Activated CD4-positive, alpha-beta T cell treated with anti-CD3 and anti-CD28 coated beads for 36 hours (primary cell): ENCODE data around the gene STAT5A. TPM values are rescaled to one million over a fixed set of nuclear protein-coding genes. Genes with fewer than 3 reads are reported as not detected.

Experiments used
- ATAC-seq: fragments of 200-7000 bp; cut with Tn5 transposase; one replicate; pipeline ENCODE4 v1.10.0; 2021; ENCODE audit warnings: mild to moderate bottlenecking, moderate library complexity
- CTCF ChIA-PET: fragments of 350-600 bp; sonication (Branson Sonifier 250); formaldehyde crosslinking; loops from one replicate; lab custom pipeline; 2021; ENCODE audit warnings: antibody characterized with exemption; lab: Charles Lee
- POLR2A ChIA-PET: fragments of 350-600 bp; sonication (Branson Sonifier 250); formaldehyde crosslinking; loops from one replicate; lab custom pipeline; 2021; ENCODE audit warnings: antibody characterized with exemption, inconsistent platforms; lab: Charles Lee
- DNase-seq: peaks from one replicate; pipeline ENCODE4 v3.0.0-alpha.2; 2020
- H3K27ac Mint-ChIP-seq: one replicate; pipeline ENCODE4 v1.8.0; 2021; ENCODE audit warnings: mixed read lengths
- H3K27me3 Mint-ChIP-seq: one replicate; pipeline ENCODE4 v1.8.0; 2021; ENCODE audit warnings: mixed read lengths
- H3K36me3 Mint-ChIP-seq: one replicate; pipeline ENCODE4 v1.8.0; 2021; ENCODE audit warnings: low read depth, mixed read lengths
- H3K4me1 Mint-ChIP-seq: one replicate; pipeline ENCODE4 v1.8.0; 2021; ENCODE audit warnings: mixed read lengths
- H3K4me3 Mint-ChIP-seq: one replicate; pipeline ENCODE4 v1.8.0; 2021; ENCODE audit warnings: mild to moderate bottlenecking, moderate library complexity, mixed read lengths
- H3K9me3 Mint-ChIP-seq: one replicate; pipeline ENCODE4 v1.8.0; 2021; ENCODE audit warnings: low read depth, mixed read lengths
- intact Hi-C, 2 experiments: fragments of 100-400 bp; cut with DNase I in 1 of 2; cut with micrococcal nuclease in 1 of 2; formaldehyde crosslinking; loops; one replicate each; pipeline versions ENCODE4 v1.14.2 to v1.15.1; 2022 to 2024; cut with DNase I, micrococcal nuclease
- total RNA-seq, 2 experiments: library from RNA; stranded (reverse); gene quantifications; one replicate each; pipeline ENCODE4 v1.2.3, GENCODE V29; 2021

STAT5A gene
- total RNA-seq, 2 experiments from 2014 or later, result 178 to 203 TPM

- H3K27me3 Mint-ChIP-seq, result no peaks in the 10 kb centered on the region
- DNase-seq (no peak), ATAC-seq (no peak)
- peak overlapping the region; percentile 37 for H3K4me3 Mint-ChIP-seq
- CTCF ChIA-PET, result interaction anchor here (0.6 to 10.3 kb wide), 18 partner anchors 10 to 194 kb away, joined by 3 to 228 read pairs (median 8); partner anchors contain the start of genes CAVIN1 and STAT3
- intact Hi-C loops, result loop anchor here in 1 of 2 experiments (1.0 to 5.0 kb wide), 4 partner anchors 10 to 194 kb away; partner anchors contain the start of gene STAT3
- H3K27ac Mint-ChIP-seq, result peak overlapping the region; percentile 63
- H3K9me3 Mint-ChIP-seq, result no peaks in the 10 kb centered on the region
- POLR2A ChIA-PET, result interaction anchor here (1.1 kb wide), 1 partner anchor 17 kb away, joined by 3 read pairs; no protein-coding TSS in a partner anchor
- peaks cover 45% of the 10 kb centered on the region for H3K4me1 Mint-ChIP-seq
- peaks cover 79% of the 10 kb centered on the region for H3K36me3 Mint-ChIP-seq
Observed at GRCh38 chr17:42323268-42323773, 35.0 kb downstream of the STAT5A start.

DNA sequence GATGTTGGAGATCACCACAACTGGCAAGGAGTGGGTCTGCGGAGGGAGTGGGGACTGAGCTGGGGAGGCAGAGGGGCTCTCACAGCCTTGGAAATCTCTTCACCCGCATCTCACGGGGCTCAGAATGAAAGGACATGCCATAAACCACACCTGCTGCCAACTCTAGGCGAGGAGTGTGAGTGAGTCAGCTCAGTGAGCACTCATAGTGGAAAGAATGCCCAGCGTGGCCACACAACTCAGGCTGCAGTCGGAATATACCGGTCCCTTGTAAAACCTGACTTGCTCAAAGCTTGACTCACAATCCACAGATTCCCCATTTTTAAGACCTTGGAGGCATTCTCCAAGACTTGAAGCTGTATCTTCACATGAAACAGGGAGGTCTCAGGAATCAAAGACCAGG is 36.7 kb downstream of the STAT5A start:
- POLR2A ChIA-PET, result interaction anchor here (0.6 to 1.0 kb wide), 2 partner anchors 60 to 209 kb away, joined by 3 to 5 read pairs; no protein-coding TSS in a partner anchor
- H3K27ac Mint-ChIP-seq, result no peak overlapping the region
- peaks cover 35% of the 10 kb centered on the region for H3K4me1 Mint-ChIP-seq
- H3K27me3 Mint-ChIP-seq, result no peaks in the 10 kb centered on the region
- CTCF ChIA-PET, result interaction anchor here (0.9 to 10.3 kb wide), 6 partner anchors 11 to 102 kb away, joined by 3 to 228 read pairs (median 5); no protein-coding TSS in a partner anchor
- H3K9me3 Mint-ChIP-seq, result no peaks in the 10 kb centered on the region
- intact Hi-C loops, result no loop called here
- peaks cover 80% of the 10 kb centered on the region for H3K36me3 Mint-ChIP-seq
- H3K4me3 Mint-ChIP-seq, result no peak overlapping the region
- ATAC-seq (no peak), DNase-seq (peak; percentile 44)

GRCh38 chr17:42329025-42329976 is 41.0 kb downstream of the STAT5A start:
- ATAC-seq, result no peak
- no peaks in the 10 kb centered on the region for H3K27me3 Mint-ChIP-seq
- ChIA-PET POLR2A (interaction anchor here (0.7 kb wide), 1 partner anchor 14 kb away, joined by 3 read pairs; no protein-coding TSS in a partner anchor), CTCF (interaction anchor here (1.2 to 10.3 kb wide), 4 partner anchors 13 to 76 kb away, joined by 3 to 228 read pairs (median 5); no protein-coding TSS in a partner anchor)
- no peak for DNase-seq
- no peaks in the 10 kb centered on the region for H3K9me3 Mint-ChIP-seq
- intact Hi-C loops, result no loop called here
- peak overlapping the region; percentile 44 for H3K27ac Mint-ChIP-seq
- H3K36me3 Mint-ChIP-seq, result peaks cover 75% of the 10 kb centered on the region
- peaks cover 17% of the 10 kb centered on the region for H3K4me1 Mint-ChIP-seq
- H3K4me3 Mint-ChIP-seq, result no peak overlapping the region

GRCh38 chr17:42333053-42333452 is 44.8 kb downstream of the STAT5A start:
- Mint-ChIP-seq H3K36me3 (peaks cover 76% of the 10 kb centered on the region), H3K27ac (peak overlapping the region; percentile 86), H3K4me1 (peaks cover 46% of the 10 kb centered on the region), H3K9me3 (no peaks in the 10 kb centered on the region), H3K27me3 (no peaks in the 10 kb centered on the region), H3K4me3 (peak overlapping the region; percentile 41)
- DNase-seq (peak; percentile 73), ATAC-seq (peak; percentile 55)
- intact Hi-C loops, result loop anchor here in 1 of 2 experiments (1.0 kb wide), 2 partner anchors 9 to 10 kb away; no protein-coding TSS in a partner anchor
- POLR2A ChIA-PET, result interaction anchor here (0.7 to 2.0 kb wide), 3 partner anchors 10 to 61 kb away, joined by 6 to 11 read pairs (median 8); partner anchors contain the start of gene STAT3
- CTCF ChIA-PET, result interaction anchor here (0.7 to 4.2 kb wide), 8 partner anchors 9 to 119 kb away, joined by 3 to 31 read pairs (median 4); no protein-coding TSS in a partner anchor

DNA sequence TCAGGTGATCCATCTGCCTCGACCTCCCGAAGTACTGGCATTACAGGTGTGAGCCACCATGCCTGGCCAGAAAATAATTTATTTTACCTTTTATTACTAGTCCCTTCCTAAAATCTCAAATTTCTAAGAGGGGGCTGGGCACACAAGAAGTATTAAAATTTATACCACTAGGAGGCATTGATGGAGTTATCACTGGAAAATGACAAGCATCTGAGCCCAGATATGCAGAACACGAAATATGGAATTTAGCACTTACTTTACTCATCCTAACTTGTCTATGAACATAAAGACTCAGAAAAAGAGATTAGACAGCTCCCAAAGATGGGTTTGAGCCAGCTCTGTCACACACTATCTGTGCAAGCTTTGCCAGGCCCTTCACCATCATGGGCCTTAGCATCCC is 46.4 kb downstream of the STAT5A start:
- Mint-ChIP-seq H3K27ac (peak overlapping the region; percentile 84), H3K9me3 (no peaks in the 10 kb centered on the region), H3K4me1 (peaks cover 59% of the 10 kb centered on the region), H3K4me3 (no peak overlapping the region), H3K36me3 (peaks cover 73% of the 10 kb centered on the region), H3K27me3 (no peaks in the 10 kb centered on the region)
- DNase-seq (no peak), ATAC-seq (no peak)
- CTCF ChIA-PET, result interaction anchor here (1.4 to 4.2 kb wide), 8 partner anchors 11 to 112 kb away, joined by 4 to 31 read pairs (median 10); partner anchors contain the start of gene STAT3
- intact Hi-C loops, result no loop called here
- POLR2A ChIA-PET, result no interaction called here

GRCh38 chr17:42337442-42337841 is 49.1 kb downstream of the STAT5A start:
- peaks cover 70% of the 10 kb centered on the region for H3K36me3 Mint-ChIP-seq
- ChIA-PET CTCF (interaction anchor here (0.8 to 3.0 kb wide), 8 partner anchors 9 to 1857 kb away, joined by 3 to 11 read pairs (median 4); partner anchors contain the start of gene STAT3), POLR2A (interaction anchor here (0.6 to 1.7 kb wide), 10 partner anchors 24 to 108 kb away, joined by 3 to 26 read pairs (median 4); partner anchors contain the start of gene STAT3)
- intact Hi-C loops, result loop anchor here (1.0 to 2.0 kb wide), 7 partner anchors 12 to 320 kb away; partner anchors contain the start of genes DNAJC7 (in 1 of the 2) and STAT3 (in 1 of the 2)
- H3K9me3 Mint-ChIP-seq, result no peaks in the 10 kb centered on the region
- DNase-seq, result peak; percentile 93
- peak overlapping the region; percentile 94 for H3K27ac Mint-ChIP-seq
- peak overlapping the region; percentile 53 for H3K4me3 Mint-ChIP-seq
- H3K4me1 Mint-ChIP-seq, result peaks cover 86% of the 10 kb centered on the region
- ATAC-seq, result peak; percentile 60
- no peaks in the 10 kb centered on the region for H3K27me3 Mint-ChIP-seq

DNA sequence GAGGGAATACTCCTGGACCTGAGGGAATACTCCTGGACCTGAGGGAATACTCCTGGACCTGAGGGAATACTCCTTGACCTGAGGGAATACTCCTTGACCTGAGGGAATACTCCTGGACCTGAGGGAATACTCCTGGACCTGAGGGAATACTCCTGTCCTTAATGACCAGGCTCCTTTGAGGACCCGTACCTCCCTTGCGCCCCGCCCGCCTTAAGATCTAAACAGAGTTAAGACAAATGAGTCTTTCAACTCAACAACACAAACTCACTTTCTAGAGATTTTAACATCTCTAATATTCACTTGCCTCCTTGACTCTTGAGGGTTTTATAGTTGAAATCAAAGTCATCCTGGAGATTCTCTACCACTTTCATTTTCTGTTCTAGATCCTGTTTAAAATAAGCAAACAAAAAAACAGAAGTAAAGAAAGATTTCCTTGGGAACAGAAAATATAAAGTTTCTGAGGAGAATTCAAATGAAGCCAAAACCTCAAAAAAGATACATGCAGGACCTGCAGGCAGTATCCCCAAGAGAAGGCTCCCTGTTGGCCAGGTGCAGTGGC is 50.2 kb downstream of the STAT5A start:
- ChIA-PET POLR2A (no interaction called here), CTCF (interaction anchor here (0.7 kb wide), 1 partner anchor 32 kb away, joined by 3 read pairs; no protein-coding TSS in a partner anchor)
- Mint-ChIP-seq H3K27ac (peak overlapping the region; percentile 96), H3K4me3 (peak overlapping the region; percentile 55), H3K27me3 (no peaks in the 10 kb centered on the region), H3K36me3 (peaks cover 70% of the 10 kb centered on the region), H3K4me1 (peaks cover 86% of the 10 kb centered on the region), H3K9me3 (no peaks in the 10 kb centered on the region)
- DNase-seq (peak; percentile 55), ATAC-seq (no peak)
- intact Hi-C loops, result no loop called here

DNA sequence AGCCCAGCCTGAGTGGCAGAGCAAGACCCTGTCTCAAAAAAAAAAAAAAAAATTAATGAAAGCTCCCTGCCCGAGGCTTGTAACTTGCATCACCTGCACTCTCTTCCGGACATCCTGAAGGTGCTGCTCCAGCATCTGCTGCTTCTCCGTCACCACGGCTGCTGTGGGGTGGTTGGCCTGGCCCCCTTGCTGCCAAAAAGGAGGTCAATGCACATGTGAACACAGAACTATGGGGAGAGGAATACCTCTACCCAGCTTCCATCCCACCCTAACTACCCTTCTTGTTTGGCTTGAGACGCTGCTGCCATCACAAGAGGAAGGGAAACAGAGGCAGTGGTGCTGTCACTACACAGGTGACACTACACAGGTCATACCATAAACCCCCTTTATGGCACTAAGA is 50.9 kb downstream of the STAT5A start:
- ChIA-PET POLR2A (interaction anchor here (2.6 kb wide), 1 partner anchor 49 kb away, joined by 38 read pairs; the partner anchor contains the start of gene STAT3), CTCF (interaction anchor here (0.7 to 2.9 kb wide), 2 partner anchors 32 to 50 kb away, joined by 3 to 25 read pairs; partner anchors contain the start of gene STAT3)
- H3K27ac Mint-ChIP-seq, result peak overlapping the region; percentile 89
- peaks cover 86% of the 10 kb centered on the region for H3K4me1 Mint-ChIP-seq
- DNase-seq (no peak), ATAC-seq (no peak)
- H3K4me3 Mint-ChIP-seq, result peak overlapping the region; percentile 55
- peaks cover 72% of the 10 kb centered on the region for H3K36me3 Mint-ChIP-seq
- intact Hi-C loops, result no loop called here
- H3K27me3 Mint-ChIP-seq, result no peaks in the 10 kb centered on the region
- no peaks in the 10 kb centered on the region for H3K9me3 Mint-ChIP-seq

- CTCF ChIA-PET, result interaction anchor here (0.9 to 3.8 kb wide), 9 partner anchors 9 to 93 kb away, joined by 3 to 25 read pairs (median 4); partner anchors contain the start of gene STAT3
- Mint-ChIP-seq H3K4me1 (peaks cover 72% of the 10 kb centered on the region), H3K4me3 (peak overlapping the region; percentile 53), H3K9me3 (no peaks in the 10 kb centered on the region), H3K27me3 (no peaks in the 10 kb centered on the region), H3K36me3 (peaks cover 74% of the 10 kb centered on the region), H3K27ac (peak overlapping the region; percentile 98)
- intact Hi-C loops, result loop anchor here (1.0 to 10.0 kb wide), 5 partner anchors 18 to 334 kb away; partner anchors contain the start of genes PLEKHH3 (in 1 of the 2) and STAT3 (in 1 of the 2)
- DNase-seq, result peak; percentile 72
- POLR2A ChIA-PET, result interaction anchor here (0.5 to 2.6 kb wide), 9 partner anchors 17 to 116 kb away, joined by 3 to 38 read pairs (median 3); partner anchors contain the start of gene STAT3
- peak; percentile 52 for ATAC-seq
Observed at GRCh38 chr17:42340691-42341127, 52.4 kb downstream of the STAT5A start.

DNA sequence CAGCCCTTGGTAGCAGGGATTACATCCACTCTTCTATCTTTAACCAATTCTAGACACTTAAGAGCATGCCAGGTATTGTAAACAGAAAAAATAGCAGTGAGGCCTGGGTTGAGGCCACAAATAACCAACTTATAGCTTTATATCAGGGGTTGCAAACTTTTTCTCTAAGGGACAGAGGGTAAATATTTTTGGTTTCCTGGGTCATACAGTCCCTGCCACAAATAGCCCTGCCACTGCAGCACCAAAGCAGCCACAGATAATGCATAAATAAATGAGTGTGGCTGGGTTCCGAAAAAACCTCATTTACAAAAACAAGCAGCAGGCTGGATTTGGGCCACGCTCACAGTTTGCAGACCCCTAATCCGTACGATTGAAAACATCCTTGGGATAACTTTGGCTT is 53.3 kb downstream of the STAT5A start:
- no peak for ATAC-seq
- intact Hi-C loops, result loop anchor here (1.0 to 10.0 kb wide), 4 partner anchors 19 to 333 kb away; partner anchors contain the start of genes PLEKHH3 (in 1 of the 2) and STAT3 (in 1 of the 2)
- Mint-ChIP-seq H3K4me1 (peaks cover 68% of the 10 kb centered on the region), H3K27ac (peak overlapping the region; percentile 98), H3K36me3 (peaks cover 77% of the 10 kb centered on the region), H3K4me3 (peak overlapping the region; percentile 53), H3K9me3 (no peaks in the 10 kb centered on the region), H3K27me3 (no peaks in the 10 kb centered on the region)
- DNase-seq, result no peak
- ChIA-PET CTCF (interaction anchor here (1.1 to 3.8 kb wide), 6 partner anchors 17 to 47 kb away, joined by 3 to 25 read pairs (median 4); partner anchors contain the start of gene STAT3), POLR2A (interaction anchor here (1.1 to 2.6 kb wide), 4 partner anchors 38 to 90 kb away, joined by 8 to 38 read pairs (median 18); partner anchors contain the start of gene STAT3)
